Endodermal cell (in vitro differentiated cells): ENCODE results near the gene GALNT16. TPM values are rescaled to one million over a fixed set of nuclear protein-coding genes. Genes with fewer than 3 reads are reported as not detected.

Experiments
- DNase-seq: peaks from one replicate; pipeline ENCODE4 v3.0.0-alpha.2; 2017
- H3K27ac ChIP-seq: 2 replicates; pipeline ENCODE4 v1.5.1; 2013; ENCODE audit warnings: mild to moderate bottlenecking, low read depth, low read length, moderate library complexity
- H3K27me3 ChIP-seq: 2 replicates; pipeline ENCODE4 v1.6.1; 2013; ENCODE audit warnings: mild to moderate bottlenecking, low read length, moderate library complexity; ENCODE audit not compliant: insufficient read depth, control insufficient read depth, poor library complexity, severe bottlenecking
- H3K36me3 ChIP-seq: 2 replicates; pipeline ENCODE4 v1.7.0; 2013; ENCODE audit warnings: mild to moderate bottlenecking, low read length, moderate library complexity; ENCODE audit not compliant: control insufficient read depth, insufficient read depth
- H3K4me1 ChIP-seq: one replicate; pipeline ENCODE4 v1.7.0; 2013; ENCODE audit warnings: low read length; ENCODE audit not compliant: control insufficient read depth, insufficient read depth
- H3K4me3 ChIP-seq: 2 replicates; pipeline ENCODE4 v1.5.1; 2013; ENCODE audit warnings: mild to moderate bottlenecking, low read length, moderate library complexity
- H3K9ac ChIP-seq: 2 replicates; pipeline ENCODE4 v1.6.1; 2013; ENCODE audit warnings: mild to moderate bottlenecking, low read length, moderate library complexity; ENCODE audit not compliant: poor library complexity, severe bottlenecking; ENCODE audit errors: extremely low read depth
- H3K9me3 ChIP-seq: 2 replicates; pipeline ENCODE4 v1.6.1; 2013; ENCODE audit warnings: mild to moderate bottlenecking, low read length, moderate library complexity; ENCODE audit not compliant: control insufficient read depth
- H3K27ac Mint-ChIP-seq: 2 replicates; pipeline ENCODE4 v1.8.0; 2020; ENCODE audit warnings: mixed read lengths
- H3K27me3 Mint-ChIP-seq: 2 replicates; pipeline ENCODE4 v1.8.0; 2021; ENCODE audit warnings: mild to moderate bottlenecking, mixed read lengths; ENCODE audit not compliant: insufficient read depth
- H3K36me3 Mint-ChIP-seq: 2 replicates; pipeline ENCODE4 v1.8.0; 2020; ENCODE audit warnings: low read depth, mixed read lengths
- H3K4me1 Mint-ChIP-seq: 2 replicates; pipeline ENCODE4 v1.8.0; 2020; ENCODE audit warnings: mixed read lengths
- H3K4me3 Mint-ChIP-seq: 2 replicates; pipeline ENCODE4 v1.8.0; 2020; ENCODE audit warnings: mild to moderate bottlenecking, moderate library complexity, mixed read lengths
- H3K9me3 Mint-ChIP-seq: 2 replicates; pipeline ENCODE4 v1.8.0; 2020; ENCODE audit warnings: mild to moderate bottlenecking, mixed read lengths
- WGBS, 2 experiments: methylation state at CpG; one replicate each; pipeline versions ENCODE4 v1.1.5 to v1.1.7; 2013; ENCODE audit warnings: missing lambda C conversion rate in 2 of 2, mixed read lengths in 1 of 2; ENCODE audit not compliant: insufficient coverage in 1 of 2, insufficient read length in 1 of 2; 5-methylcytosine and 5-hydroxymethylcytosine counted together
- total RNA-seq, 2 donors: library from RNA; stranded (reverse); fragmentation: NEBNext Ultra II Directional in 1 of 2; extraction: Animal tissue kit (Norgen Biotek cat#: 25700) in 1 of 2; gene quantifications; 2 replicates in 1 of 2; 3 replicates in 1 of 2; pipeline ENCODE4 v1.2.1, GENCODE V29; 2021
- TF ChIP-seq, protein P1 (sequence below): fragments of 200-600 bp; sonication (generic); conservative IDR thresholded peaks from 2 replicates; pipeline ENCODE4 v1.5.0; 2021; ENCODE audit warnings: antibody characterized with exemption, mild to moderate bottlenecking

Gene GALNT16
- total RNA-seq, 2 donors from 2014 or later: 2.2 to 8.0 TPM

DNA sequence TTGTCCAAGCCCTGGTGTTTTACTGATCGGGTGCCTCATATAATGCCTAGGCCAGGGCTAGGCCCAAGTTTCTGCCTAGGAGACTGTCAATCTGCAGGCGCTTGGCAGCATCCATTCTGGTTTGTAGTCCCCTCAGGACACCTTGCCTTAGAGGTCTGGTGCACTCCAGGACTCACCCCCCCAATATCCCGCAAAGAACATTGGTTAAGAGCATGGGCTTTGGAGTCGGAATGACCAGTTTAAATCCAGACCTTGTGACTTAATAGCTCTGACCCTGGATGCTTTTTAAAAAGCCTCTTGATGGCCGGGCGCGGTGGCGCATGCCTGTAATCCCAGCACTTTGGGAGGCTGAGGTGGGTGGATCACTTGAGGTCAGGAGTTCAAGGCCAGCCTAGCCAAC lies 60.0 kb downstream of the GALNT16 start:
- no peak for DNase-seq
- H3K4me3 ChIP-seq: no peak overlapping the region

GRCh38 chr14:69320581-69321365 lies 60.8 kb downstream of the GALNT16 start:
- H3K4me1 Mint-ChIP-seq: peaks cover 8% of the 10 kb centered on the region
- H3K9ac ChIP-seq: no peak overlapping the region
- peak; percentile 34 for DNase-seq
- H3K27me3 Mint-ChIP-seq: no peaks in the 10 kb centered on the region
- H3K4me3 ChIP-seq: no peak overlapping the region
- no peaks in the 10 kb centered on the region for H3K9me3 ChIP-seq
- no peak overlapping the region for H3K27ac Mint-ChIP-seq
- TF ChIP-seq, protein P1, sequence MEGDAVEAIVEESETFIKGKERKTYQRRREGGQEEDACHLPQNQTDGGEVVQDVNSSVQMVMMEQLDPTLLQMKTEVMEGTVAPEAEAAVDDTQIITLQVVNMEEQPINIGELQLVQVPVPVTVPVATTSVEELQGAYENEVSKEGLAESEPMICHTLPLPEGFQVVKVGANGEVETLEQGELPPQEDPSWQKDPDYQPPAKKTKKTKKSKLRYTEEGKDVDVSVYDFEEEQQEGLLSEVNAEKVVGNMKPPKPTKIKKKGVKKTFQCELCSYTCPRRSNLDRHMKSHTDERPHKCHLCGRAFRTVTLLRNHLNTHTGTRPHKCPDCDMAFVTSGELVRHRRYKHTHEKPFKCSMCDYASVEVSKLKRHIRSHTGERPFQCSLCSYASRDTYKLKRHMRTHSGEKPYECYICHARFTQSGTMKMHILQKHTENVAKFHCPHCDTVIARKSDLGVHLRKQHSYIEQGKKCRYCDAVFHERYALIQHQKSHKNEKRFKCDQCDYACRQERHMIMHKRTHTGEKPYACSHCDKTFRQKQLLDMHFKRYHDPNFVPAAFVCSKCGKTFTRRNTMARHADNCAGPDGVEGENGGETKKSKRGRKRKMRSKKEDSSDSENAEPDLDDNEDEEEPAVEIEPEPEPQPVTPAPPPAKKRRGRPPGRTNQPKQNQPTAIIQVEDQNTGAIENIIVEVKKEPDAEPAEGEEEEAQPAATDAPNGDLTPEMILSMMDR: no peak
- no peak overlapping the region for H3K4me3 Mint-ChIP-seq
- H3K36me3 Mint-ChIP-seq: no peaks in the 10 kb centered on the region
- whole genome bisulfite sequencing, 2 experiments: 95 to 97% methylated on average over 17 to 18 of the region's 18 CpGs
- no peaks in the 10 kb centered on the region for H3K4me1 ChIP-seq
- no peaks in the 10 kb centered on the region for H3K27me3 ChIP-seq
- H3K27ac ChIP-seq: no peak overlapping the region
- no peaks in the 10 kb centered on the region for H3K36me3 ChIP-seq
- peaks cover 3% of the 10 kb centered on the region for H3K9me3 Mint-ChIP-seq

More for the DNA sequence above, 60.0 kb downstream of the GALNT16 start:
- no peaks in the 10 kb centered on the region for H3K27me3 ChIP-seq
- H3K4me1 ChIP-seq: no peaks in the 10 kb centered on the region
- H3K9ac ChIP-seq: no peak overlapping the region
- H3K27me3 Mint-ChIP-seq: no peaks in the 10 kb centered on the region
- no peaks in the 10 kb centered on the region for H3K9me3 ChIP-seq
- peaks cover 8% of the 10 kb centered on the region for H3K4me1 Mint-ChIP-seq
- no peaks in the 10 kb centered on the region for H3K36me3 Mint-ChIP-seq
- no peaks in the 10 kb centered on the region for H3K36me3 ChIP-seq
- TF ChIP-seq, protein P1: no peak
- H3K9me3 Mint-ChIP-seq: peaks cover 7% of the 10 kb centered on the region
- H3K27ac Mint-ChIP-seq: no peak overlapping the region
- WGBS, 2 experiments: 89 to 98% methylated on average over 8 of the region's 8 CpGs
- no peak overlapping the region for H3K4me3 Mint-ChIP-seq
- no peak overlapping the region for H3K27ac ChIP-seq

GRCh38 chr14:69321601-69322330 lies 61.8 kb downstream of the GALNT16 start:
- H3K4me3 ChIP-seq: no peak overlapping the region
- no peaks in the 10 kb centered on the region for H3K27me3 ChIP-seq
- H3K27ac ChIP-seq: no peak overlapping the region
- H3K4me1 ChIP-seq: no peaks in the 10 kb centered on the region
- DNase-seq: peak; percentile 44
- Mint-ChIP-seq H3K27me3 (no peaks in the 10 kb centered on the region), H3K36me3 (no peaks in the 10 kb centered on the region), H3K9me3 (no peaks in the 10 kb centered on the region), H3K4me1 (peaks cover 6% of the 10 kb centered on the region), H3K4me3 (no peak overlapping the region), H3K27ac (no peak overlapping the region)
- H3K9ac ChIP-seq: no peak overlapping the region
- no peaks in the 10 kb centered on the region for H3K36me3 ChIP-seq
- TF ChIP-seq, protein P1: no peak
- H3K9me3 ChIP-seq: no peaks in the 10 kb centered on the region
- WGBS, 2 experiments: 91 to 92% methylated on average over 7 to 11 of the region's 11 CpGs
